Ishikawa (cell line): ENCODE data around the gene MTG1.

Source experiments
- CREB1 ChIP-seq: IDR thresholded peaks from 2 replicates; pipeline ENCODE4 v1.6.1; 2012; ENCODE audit warnings: low read depth
- EGR1 ChIP-seq: IDR thresholded peaks from 2 replicates; pipeline ENCODE4 v1.6.1; 2012
- EP300 ChIP-seq: IDR thresholded peaks from 2 replicates; pipeline ENCODE4 v1.6.1; 2012; ENCODE audit warnings: borderline replicate concordance
- FOXM1 ChIP-seq: IDR thresholded peaks from 2 replicates; pipeline ENCODE4 v1.6.1; 2012; ENCODE audit warnings: low read depth, borderline replicate concordance
- NFIC ChIP-seq: IDR thresholded peaks from 2 replicates; pipeline ENCODE4 v1.6.1; 2012
- RAD21 ChIP-seq: IDR thresholded peaks from 2 replicates; pipeline ENCODE4 v1.6.1; 2012; ENCODE audit warnings: low read depth
- TAF1 ChIP-seq: IDR thresholded peaks from 2 replicates; pipeline ENCODE4 v1.6.1; 2012; ENCODE audit warnings: low read depth, mild to moderate bottlenecking
- TCF12 ChIP-seq: IDR thresholded peaks from 2 replicates; pipeline ENCODE4 v1.6.1; 2012; ENCODE audit warnings: low read depth
- TEAD4 ChIP-seq: IDR thresholded peaks from 2 replicates; pipeline ENCODE4 v1.6.1; 2012
- TF ChIP-seq, protein P1 (sequence below): IDR thresholded peaks from 2 replicates; pipeline ENCODE4 v1.6.1; 2012
- TF ChIP-seq, protein P2 (sequence below): IDR thresholded peaks from 2 replicates; pipeline ENCODE4 v1.6.1; 2012
- TF ChIP-seq, protein P3 (sequence below): IDR thresholded peaks from 2 replicates; pipeline ENCODE4 v1.6.1; 2012; ENCODE audit warnings: low read depth, mild to moderate bottlenecking

DNA sequence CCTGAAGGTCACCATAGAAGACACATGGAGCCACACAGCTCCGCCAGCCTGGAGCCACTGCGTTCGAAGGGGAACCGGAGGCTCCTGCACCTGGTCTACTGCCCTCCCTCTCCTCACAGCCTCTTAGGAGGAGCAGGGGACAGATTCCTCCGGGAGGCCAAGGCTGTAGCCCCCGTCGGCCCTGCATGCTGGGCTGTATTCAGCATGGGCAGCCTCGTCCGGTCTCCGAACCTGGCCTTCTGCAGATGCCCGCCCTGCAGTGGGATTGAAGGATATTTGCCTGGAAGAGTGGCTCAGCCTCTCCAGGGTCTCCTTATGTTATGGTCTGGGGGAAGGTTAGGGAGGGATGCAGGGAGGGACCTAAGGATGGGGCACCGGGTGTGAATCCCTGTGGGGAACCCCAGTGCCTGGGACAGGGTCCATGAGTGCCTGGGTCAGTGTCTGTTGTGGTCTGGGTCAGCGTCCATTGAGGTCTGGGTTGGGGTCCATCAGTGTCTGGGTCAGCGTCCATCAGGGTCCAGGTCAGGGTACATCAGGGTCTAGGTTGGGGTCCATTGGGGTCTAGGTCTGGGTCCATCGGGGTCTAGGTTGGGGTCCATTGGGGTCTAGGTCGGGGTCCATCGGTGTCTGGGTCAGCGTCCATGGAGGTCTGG lies 46.8 kb downstream of the MTG1 start:
- TF ChIP-seq NFIC (no peak), TAF1 (no peak), EP300 (no peak), RAD21 (no peak), EGR1 (no peak), CREB1 (no peak), TEAD4 (no peak), FOXM1 (no peak), TCF12 (no peak)
- TF ChIP-seq, protein P1, sequence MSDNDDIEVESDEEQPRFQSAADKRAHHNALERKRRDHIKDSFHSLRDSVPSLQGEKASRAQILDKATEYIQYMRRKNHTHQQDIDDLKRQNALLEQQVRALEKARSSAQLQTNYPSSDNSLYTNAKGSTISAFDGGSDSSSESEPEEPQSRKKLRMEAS = no peak
- TF ChIP-seq, protein P2, sequence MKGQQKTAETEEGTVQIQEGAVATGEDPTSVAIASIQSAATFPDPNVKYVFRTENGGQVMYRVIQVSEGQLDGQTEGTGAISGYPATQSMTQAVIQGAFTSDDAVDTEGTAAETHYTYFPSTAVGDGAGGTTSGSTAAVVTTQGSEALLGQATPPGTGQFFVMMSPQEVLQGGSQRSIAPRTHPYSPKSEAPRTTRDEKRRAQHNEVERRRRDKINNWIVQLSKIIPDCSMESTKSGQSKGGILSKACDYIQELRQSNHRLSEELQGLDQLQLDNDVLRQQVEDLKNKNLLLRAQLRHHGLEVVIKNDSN = no peak
- TF ChIP-seq, protein P3, sequence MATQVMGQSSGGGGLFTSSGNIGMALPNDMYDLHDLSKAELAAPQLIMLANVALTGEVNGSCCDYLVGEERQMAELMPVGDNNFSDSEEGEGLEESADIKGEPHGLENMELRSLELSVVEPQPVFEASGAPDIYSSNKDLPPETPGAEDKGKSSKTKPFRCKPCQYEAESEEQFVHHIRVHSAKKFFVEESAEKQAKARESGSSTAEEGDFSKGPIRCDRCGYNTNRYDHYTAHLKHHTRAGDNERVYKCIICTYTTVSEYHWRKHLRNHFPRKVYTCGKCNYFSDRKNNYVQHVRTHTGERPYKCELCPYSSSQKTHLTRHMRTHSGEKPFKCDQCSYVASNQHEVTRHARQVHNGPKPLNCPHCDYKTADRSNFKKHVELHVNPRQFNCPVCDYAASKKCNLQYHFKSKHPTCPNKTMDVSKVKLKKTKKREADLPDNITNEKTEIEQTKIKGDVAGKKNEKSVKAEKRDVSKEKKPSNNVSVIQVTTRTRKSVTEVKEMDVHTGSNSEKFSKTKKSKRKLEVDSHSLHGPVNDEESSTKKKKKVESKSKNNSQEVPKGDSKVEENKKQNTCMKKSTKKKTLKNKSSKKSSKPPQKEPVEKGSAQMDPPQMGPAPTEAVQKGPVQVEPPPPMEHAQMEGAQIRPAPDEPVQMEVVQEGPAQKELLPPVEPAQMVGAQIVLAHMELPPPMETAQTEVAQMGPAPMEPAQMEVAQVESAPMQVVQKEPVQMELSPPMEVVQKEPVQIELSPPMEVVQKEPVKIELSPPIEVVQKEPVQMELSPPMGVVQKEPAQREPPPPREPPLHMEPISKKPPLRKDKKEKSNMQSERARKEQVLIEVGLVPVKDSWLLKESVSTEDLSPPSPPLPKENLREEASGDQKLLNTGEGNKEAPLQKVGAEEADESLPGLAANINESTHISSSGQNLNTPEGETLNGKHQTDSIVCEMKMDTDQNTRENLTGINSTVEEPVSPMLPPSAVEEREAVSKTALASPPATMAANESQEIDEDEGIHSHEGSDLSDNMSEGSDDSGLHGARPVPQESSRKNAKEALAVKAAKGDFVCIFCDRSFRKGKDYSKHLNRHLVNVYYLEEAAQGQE = no peak
